ENCODE measurements around the gene NAA50. TPM values are rescaled to one million over a fixed set of nuclear protein-coding genes. Genes with fewer than 3 reads are reported as not detected.

NAA50 gene
- total RNA-seq = 82.8 and 83.1 TPM in 2 replicates
- long read RNA-seq, full-length matches to known transcripts = 325 of 352 reads
- long read RNA-seq, partial matches to known transcripts = 5 of 352 reads
- long read RNA-seq, other reads (novel, unspliced or antisense) = 22 of 352 reads

DNA sequence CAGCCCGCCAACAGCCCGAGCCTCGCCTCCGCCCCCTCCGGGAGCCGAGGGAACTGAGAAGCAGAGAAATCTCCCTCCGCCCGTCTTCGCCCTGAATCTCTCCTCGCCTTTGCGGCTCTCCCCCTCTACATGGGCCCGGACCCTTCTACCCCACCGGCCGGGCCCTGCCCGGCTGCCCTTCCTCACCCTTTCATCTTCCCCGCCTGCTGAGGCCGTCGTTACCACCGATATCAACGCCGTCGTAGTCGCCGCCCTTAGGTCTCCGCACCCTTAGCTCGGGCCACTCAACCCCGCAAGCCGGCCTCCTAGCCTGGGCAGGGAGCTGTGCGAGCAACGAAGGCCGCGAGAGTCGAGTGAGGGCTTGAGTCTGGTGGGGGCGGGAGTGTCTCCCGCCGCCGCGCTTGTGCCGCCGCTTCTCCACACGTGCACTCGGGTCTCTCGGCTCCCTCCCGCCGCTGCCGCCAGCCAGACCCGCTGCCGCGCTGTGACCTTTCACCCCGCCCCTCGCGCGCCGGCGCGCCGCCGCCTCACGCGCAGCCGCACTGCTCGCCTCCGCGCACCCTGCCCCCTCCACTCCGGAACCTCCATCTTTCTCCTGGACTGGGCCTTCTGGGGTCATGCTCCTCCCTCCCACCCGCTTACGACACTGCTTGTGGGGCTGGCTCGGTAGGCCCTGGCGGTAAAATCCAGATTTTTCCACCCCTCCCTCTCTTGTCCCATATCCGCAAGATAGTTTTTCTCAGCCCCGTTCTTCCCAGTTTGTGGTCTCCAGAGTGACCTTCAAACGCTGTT is at the start of gene NAA50:
NAA50 (minus strand) TSS at position 494 of the 792 bp plus-strand sequence; CDS start at position 194, 300 bp downstream.
- Mint-ChIP-seq H3K9me3 (ENCODE audit: unreplicated experiment) (no peaks in the 10 kb centered on the region), H3K4me3 (ENCODE audit: unreplicated experiment) (peak within 1 kb of the TSS; percentile 99), H3K36me3 (ENCODE audit: unreplicated experiment) (no peaks in the 10 kb centered on the region), H3K27me3 (ENCODE audit: unreplicated experiment) (no peaks in the 10 kb centered on the region), H3K4me1 (ENCODE audit: unreplicated experiment) (peaks cover 49% of the 10 kb centered on the region), H3K27ac (ENCODE audit: unreplicated experiment) (peak within 1 kb of the TSS; percentile 100)
- peak; percentile 96 for DNase-seq (ENCODE audit: extremely low spot score, unreplicated experiment)
- TF ChIP-seq, protein P1, sequence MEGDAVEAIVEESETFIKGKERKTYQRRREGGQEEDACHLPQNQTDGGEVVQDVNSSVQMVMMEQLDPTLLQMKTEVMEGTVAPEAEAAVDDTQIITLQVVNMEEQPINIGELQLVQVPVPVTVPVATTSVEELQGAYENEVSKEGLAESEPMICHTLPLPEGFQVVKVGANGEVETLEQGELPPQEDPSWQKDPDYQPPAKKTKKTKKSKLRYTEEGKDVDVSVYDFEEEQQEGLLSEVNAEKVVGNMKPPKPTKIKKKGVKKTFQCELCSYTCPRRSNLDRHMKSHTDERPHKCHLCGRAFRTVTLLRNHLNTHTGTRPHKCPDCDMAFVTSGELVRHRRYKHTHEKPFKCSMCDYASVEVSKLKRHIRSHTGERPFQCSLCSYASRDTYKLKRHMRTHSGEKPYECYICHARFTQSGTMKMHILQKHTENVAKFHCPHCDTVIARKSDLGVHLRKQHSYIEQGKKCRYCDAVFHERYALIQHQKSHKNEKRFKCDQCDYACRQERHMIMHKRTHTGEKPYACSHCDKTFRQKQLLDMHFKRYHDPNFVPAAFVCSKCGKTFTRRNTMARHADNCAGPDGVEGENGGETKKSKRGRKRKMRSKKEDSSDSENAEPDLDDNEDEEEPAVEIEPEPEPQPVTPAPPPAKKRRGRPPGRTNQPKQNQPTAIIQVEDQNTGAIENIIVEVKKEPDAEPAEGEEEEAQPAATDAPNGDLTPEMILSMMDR (IDR thresholded peaks at IDR 0.05) = no peak

DNA sequence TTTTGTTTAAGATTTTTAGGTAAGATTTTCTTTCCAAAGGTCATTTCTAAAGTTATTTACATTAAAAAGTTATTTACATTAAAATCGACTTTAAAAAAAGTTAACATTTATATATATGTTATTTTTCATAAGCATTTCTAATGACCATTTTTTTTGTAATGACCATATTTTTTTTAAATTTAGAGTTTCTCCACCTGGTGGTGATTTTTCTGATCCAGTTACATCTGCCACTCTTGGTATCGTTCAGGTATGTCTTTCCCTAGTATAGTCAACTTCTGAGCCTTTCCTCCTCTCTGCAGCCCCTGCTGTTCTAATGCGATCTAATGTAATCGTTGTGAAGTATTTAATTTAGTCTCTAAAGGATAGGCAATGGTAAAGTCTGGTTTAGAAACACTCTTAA is 49.6 kb upstream of the NAA50 start:
- Mint-ChIP-seq H3K9me3 (ENCODE audit: unreplicated experiment) (no peaks in the 10 kb centered on the region), H3K36me3 (ENCODE audit: unreplicated experiment) (peaks cover 34% of the 10 kb centered on the region), H3K27ac (ENCODE audit: unreplicated experiment) (no peak overlapping the region), H3K4me3 (ENCODE audit: unreplicated experiment) (no peak overlapping the region), H3K4me1 (ENCODE audit: unreplicated experiment) (no peaks in the 10 kb centered on the region), H3K27me3 (ENCODE audit: unreplicated experiment) (no peaks in the 10 kb centered on the region)
- TF ChIP-seq, protein P1 (IDR thresholded peaks at IDR 0.05) = no peak
- no peak for DNase-seq (ENCODE audit: extremely low spot score, unreplicated experiment)

DNA sequence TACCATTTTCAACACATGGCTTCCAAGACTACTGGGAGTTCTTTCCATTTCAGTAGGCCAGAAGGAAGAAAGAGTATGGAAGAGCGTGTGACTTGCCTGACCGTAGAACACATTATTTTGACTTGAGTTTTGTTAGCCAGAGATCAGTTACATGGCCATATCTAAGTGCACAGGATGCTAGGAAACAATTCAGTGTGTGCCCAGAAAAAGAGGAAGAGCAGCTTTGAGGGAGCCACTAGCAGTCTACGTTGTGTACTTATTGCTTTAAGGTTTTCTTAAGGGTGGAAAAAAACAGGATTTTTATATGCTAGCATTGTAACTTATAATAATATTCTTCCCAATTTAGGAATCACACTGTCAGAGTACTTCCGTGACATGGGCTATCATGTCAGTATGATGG is 48.5 kb upstream of the NAA50 start:
- H3K36me3 Mint-ChIP-seq (ENCODE audit: unreplicated experiment) = peaks cover 34% of the 10 kb centered on the region
- H3K4me3 Mint-ChIP-seq (ENCODE audit: unreplicated experiment) = no peak overlapping the region
- DNase-seq (ENCODE audit: extremely low spot score, unreplicated experiment) = no peak
- TF ChIP-seq, protein P1 (IDR thresholded peaks at IDR 0.05) = no peak
- no peaks in the 10 kb centered on the region for H3K27me3 Mint-ChIP-seq (ENCODE audit: unreplicated experiment)
- H3K27ac Mint-ChIP-seq (ENCODE audit: unreplicated experiment) = no peak overlapping the region
- H3K4me1 Mint-ChIP-seq (ENCODE audit: unreplicated experiment) = peaks cover under 1% of the 10 kb centered on the region
- H3K9me3 Mint-ChIP-seq (ENCODE audit: unreplicated experiment) = no peaks in the 10 kb centered on the region

DNA sequence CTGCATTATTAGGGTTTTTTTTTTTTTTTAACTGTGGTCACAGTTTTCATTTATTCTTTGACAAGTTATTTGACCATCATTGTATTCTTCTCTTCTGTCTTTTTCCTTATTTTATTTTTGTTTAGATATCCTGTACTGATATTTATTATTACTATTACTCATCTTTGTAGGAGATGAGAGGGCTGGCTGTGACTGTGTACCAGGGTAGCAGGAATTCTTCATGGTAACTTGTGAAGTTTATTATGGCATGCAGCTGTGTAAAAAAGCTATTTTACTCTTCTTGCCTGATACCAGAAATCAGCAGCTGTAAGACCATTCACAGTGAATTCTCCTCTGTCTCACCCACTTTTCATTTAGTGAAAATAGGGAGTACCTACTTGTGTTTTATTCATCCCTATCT is 45.3 kb upstream of the NAA50 start:
- Mint-ChIP-seq H3K27ac (ENCODE audit: unreplicated experiment) (no peak overlapping the region), H3K27me3 (ENCODE audit: unreplicated experiment) (no peaks in the 10 kb centered on the region), H3K9me3 (ENCODE audit: unreplicated experiment) (no peaks in the 10 kb centered on the region), H3K4me3 (ENCODE audit: unreplicated experiment) (no peak overlapping the region), H3K36me3 (ENCODE audit: unreplicated experiment) (peaks cover 34% of the 10 kb centered on the region), H3K4me1 (ENCODE audit: unreplicated experiment) (peaks cover 2% of the 10 kb centered on the region)
- no peak for DNase-seq (ENCODE audit: extremely low spot score, unreplicated experiment)
- TF ChIP-seq, protein P1 (IDR thresholded peaks at IDR 0.05) = no peak

DNA sequence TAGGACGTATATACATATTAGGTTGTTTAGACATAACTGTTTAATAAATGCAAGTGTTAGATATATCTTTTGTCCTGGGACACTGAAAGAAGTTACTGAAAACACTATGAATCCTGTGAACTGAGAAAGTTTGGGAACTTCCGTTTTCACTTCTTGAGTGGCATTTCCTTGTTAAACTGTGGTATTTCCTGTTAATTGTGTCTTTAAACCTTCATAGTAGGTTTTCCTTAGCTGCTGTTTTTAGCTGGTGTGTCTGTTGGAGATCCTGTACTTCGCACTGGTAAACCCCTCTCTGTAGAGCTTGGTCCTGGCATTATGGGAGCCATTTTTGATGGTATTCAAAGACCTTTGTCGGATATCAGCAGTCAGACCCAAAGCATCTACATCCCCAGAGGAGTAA is 37.9 kb upstream of the NAA50 start:
- TF ChIP-seq, protein P1 (IDR thresholded peaks at IDR 0.05) = no peak
- Mint-ChIP-seq H3K9me3 (ENCODE audit: unreplicated experiment) (no peaks in the 10 kb centered on the region), H3K4me1 (ENCODE audit: unreplicated experiment) (peaks cover 16% of the 10 kb centered on the region), H3K27ac (ENCODE audit: unreplicated experiment) (peak overlapping the region; percentile 99), H3K36me3 (ENCODE audit: unreplicated experiment) (peaks cover 20% of the 10 kb centered on the region), H3K27me3 (ENCODE audit: unreplicated experiment) (no peaks in the 10 kb centered on the region), H3K4me3 (ENCODE audit: unreplicated experiment) (peak overlapping the region; percentile 43)
- no peak for DNase-seq (ENCODE audit: extremely low spot score, unreplicated experiment)
